GM12878 (cell line): ENCODE results near the gene IL19.

Experiments used
- ATF2 ChIP-seq: IDR thresholded peaks from 2 replicates; pipeline ENCODE4 v1.6.1; 2012; ENCODE audit warnings: low read length, inconsistent platforms
- CEBPZ ChIP-seq: fragments of 150-350 bp; IDR thresholded peaks from 2 replicates; pipeline ENCODE4 v1.6.1; 2016; ENCODE audit warnings: low read depth, low read length
- CTCF ChIP-seq, 3 experiments: IDR thresholded peaks in 2 of 3; conservative IDR thresholded peaks in 1 of 3; 2 replicates each; pipeline ENCODE4 v1.5.1; 2011; ENCODE audit warnings: low read depth in 3 of 3, low read length in 3 of 3, mild to moderate bottlenecking in 3 of 3, control low read depth in 2 of 3, moderate library complexity in 2 of 3, inconsistent platforms in 1 of 3, mixed read lengths in 1 of 3; ENCODE audit not compliant: control insufficient read depth in 2 of 3, insufficient read depth in 1 of 3; ENCODE audit errors: extremely low read depth in 1 of 3
- E4F1 ChIP-seq: fragments of 450-650 bp; IDR thresholded peaks from 2 replicates; pipeline ENCODE4 v1.6.1; 2018; ENCODE audit warnings: borderline replicate concordance, mild to moderate bottlenecking; ENCODE audit not compliant: partially characterized antibody
- EZH2 ChIP-seq: IDR thresholded peaks from 2 replicates; pipeline ENCODE4 v1.6.1; 2012; ENCODE audit warnings: low read depth, mild to moderate bottlenecking, control low read depth, inconsistent platforms, low read length, borderline replicate concordance; ENCODE audit not compliant: control insufficient read depth
- HDAC2 ChIP-seq: fragments of 200-600 bp; sonication (generic); IDR thresholded peaks from 2 replicates; pipeline ENCODE4 v1.6.1; 2017
- POLR2A ChIP-seq: IDR thresholded peaks from 2 replicates; pipeline ENCODE4 v1.6.1; 2011; ENCODE audit warnings: low read depth, mild to moderate bottlenecking, low read length
- POLR2AphosphoS5 ChIP-seq: IDR thresholded peaks from 2 replicates; pipeline ENCODE4 v1.6.1; 2011; ENCODE audit warnings: mild to moderate bottlenecking, low read length, inconsistent platforms
- RBBP5 ChIP-seq: fragments of 200-600 bp; sonication (generic); conservative IDR thresholded peaks from 2 replicates; pipeline ENCODE4 v1.6.1; 2016
- SMC3 ChIP-seq: IDR thresholded peaks from 2 replicates; pipeline ENCODE4 v1.6.1; 2011; ENCODE audit warnings: low read length, improper control_type of control experiment, borderline replicate concordance
- TBL1XR1 ChIP-seq: IDR thresholded peaks from 2 replicates; pipeline ENCODE4 v1.6.1; 2012; ENCODE audit warnings: low read depth, low read length, improper control_type of control experiment
- TF ChIP-seq, protein P1 (sequence below): IDR thresholded peaks from 2 replicates; pipeline ENCODE4 v1.6.1; 2012; ENCODE audit warnings: mild to moderate bottlenecking, low read depth, low read length

DNA sequence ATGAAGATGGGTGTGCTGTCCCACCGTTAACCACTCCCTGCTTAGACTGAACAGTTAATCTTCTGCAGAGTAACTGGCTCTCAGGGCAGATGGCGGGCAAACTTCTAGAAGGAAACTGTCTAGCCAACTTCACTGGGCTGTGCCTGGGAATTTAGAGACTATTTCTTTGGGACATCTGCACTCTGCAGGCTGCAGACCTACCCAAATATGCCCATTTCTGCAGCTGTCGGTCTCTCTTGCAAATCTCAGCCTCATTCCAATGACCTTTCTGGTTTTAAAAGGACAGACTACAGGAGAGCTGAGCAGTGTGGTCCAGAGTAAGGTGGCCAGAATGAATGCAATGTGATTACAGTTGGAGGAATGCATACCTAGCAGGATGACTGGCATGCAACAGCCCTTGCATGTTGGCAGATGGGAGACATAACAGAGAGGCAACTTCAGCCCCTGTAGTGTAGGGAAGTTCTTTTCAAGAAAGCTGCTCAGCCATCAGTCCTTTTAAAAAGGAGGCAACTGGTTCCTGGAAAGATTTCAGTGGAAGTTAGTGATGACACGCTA is 68.5 kb downstream of the IL19 start:
- TF ChIP-seq ATF2: no peak
- no peak for TF ChIP-seq EZH2
- no peak for TF ChIP-seq CEBPZ
- TF ChIP-seq RBBP5: no peak
- TF ChIP-seq E4F1: no peak
- TF ChIP-seq, protein P1, sequence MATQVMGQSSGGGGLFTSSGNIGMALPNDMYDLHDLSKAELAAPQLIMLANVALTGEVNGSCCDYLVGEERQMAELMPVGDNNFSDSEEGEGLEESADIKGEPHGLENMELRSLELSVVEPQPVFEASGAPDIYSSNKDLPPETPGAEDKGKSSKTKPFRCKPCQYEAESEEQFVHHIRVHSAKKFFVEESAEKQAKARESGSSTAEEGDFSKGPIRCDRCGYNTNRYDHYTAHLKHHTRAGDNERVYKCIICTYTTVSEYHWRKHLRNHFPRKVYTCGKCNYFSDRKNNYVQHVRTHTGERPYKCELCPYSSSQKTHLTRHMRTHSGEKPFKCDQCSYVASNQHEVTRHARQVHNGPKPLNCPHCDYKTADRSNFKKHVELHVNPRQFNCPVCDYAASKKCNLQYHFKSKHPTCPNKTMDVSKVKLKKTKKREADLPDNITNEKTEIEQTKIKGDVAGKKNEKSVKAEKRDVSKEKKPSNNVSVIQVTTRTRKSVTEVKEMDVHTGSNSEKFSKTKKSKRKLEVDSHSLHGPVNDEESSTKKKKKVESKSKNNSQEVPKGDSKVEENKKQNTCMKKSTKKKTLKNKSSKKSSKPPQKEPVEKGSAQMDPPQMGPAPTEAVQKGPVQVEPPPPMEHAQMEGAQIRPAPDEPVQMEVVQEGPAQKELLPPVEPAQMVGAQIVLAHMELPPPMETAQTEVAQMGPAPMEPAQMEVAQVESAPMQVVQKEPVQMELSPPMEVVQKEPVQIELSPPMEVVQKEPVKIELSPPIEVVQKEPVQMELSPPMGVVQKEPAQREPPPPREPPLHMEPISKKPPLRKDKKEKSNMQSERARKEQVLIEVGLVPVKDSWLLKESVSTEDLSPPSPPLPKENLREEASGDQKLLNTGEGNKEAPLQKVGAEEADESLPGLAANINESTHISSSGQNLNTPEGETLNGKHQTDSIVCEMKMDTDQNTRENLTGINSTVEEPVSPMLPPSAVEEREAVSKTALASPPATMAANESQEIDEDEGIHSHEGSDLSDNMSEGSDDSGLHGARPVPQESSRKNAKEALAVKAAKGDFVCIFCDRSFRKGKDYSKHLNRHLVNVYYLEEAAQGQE: no peak
- TF ChIP-seq POLR2AphosphoS5: no peak
- TF ChIP-seq POLR2A: no peak
- no peak for TF ChIP-seq SMC3
- no peak for TF ChIP-seq TBL1XR1
- TF ChIP-seq HDAC2: no peak
- TF ChIP-seq CTCF (IDR thresholded peaks at IDR 0.05 in 2 of 3, conservative IDR thresholded peaks at IDR 0.05 in 1 of 3; ENCODE audit: control insufficient read depth in 2 of 3, extremely low read depth in 1 of 3, insufficient read depth in 1 of 3, low read depth in 3 of 3, low read length in 3 of 3): no peak
